ENCODE measurements around the gene FBXO7. TPM values are rescaled to one million over a fixed set of nuclear protein-coding genes. Genes with fewer than 3 reads are reported as not detected.

Gene FBXO7
- total RNA-seq, 1 donor from 2014 or later, result 93.8 TPM

GRCh38 chr22:32446321-32446720 is 28.3 kb upstream of the FBXO7 start:
- Mint-ChIP-seq H3K4me1 (ENCODE audit: unreplicated experiment) (no peaks in the 10 kb centered on the region), H3K27me3 (ENCODE audit: unreplicated experiment) (no peaks in the 10 kb centered on the region), H3K27ac (ENCODE audit: unreplicated experiment) (no peak overlapping the region), H3K4me3 (ENCODE audit: unreplicated experiment) (no peak overlapping the region), H3K36me3 (ENCODE audit: low read depth, unreplicated experiment) (no peaks in the 10 kb centered on the region), H3K9me3 (ENCODE audit: unreplicated experiment) (no peaks in the 10 kb centered on the region)
- DNase-seq (ENCODE audit: low spot score), result no peak
- no peak for TF ChIP-seq CTCF (IDR thresholded peaks at IDR 0.05; ENCODE audit: unreplicated experiment)

GRCh38 chr22:32448980-32449379 is 25.6 kb upstream of the FBXO7 start:
- Mint-ChIP-seq H3K9me3 (ENCODE audit: unreplicated experiment) (no peaks in the 10 kb centered on the region), H3K36me3 (ENCODE audit: low read depth, unreplicated experiment) (no peaks in the 10 kb centered on the region), H3K27ac (ENCODE audit: unreplicated experiment) (no peak overlapping the region), H3K4me1 (ENCODE audit: unreplicated experiment) (no peaks in the 10 kb centered on the region), H3K27me3 (ENCODE audit: unreplicated experiment) (no peaks in the 10 kb centered on the region), H3K4me3 (ENCODE audit: unreplicated experiment) (no peak overlapping the region)
- DNase-seq (ENCODE audit: low spot score), result no peak
- TF ChIP-seq CTCF (IDR thresholded peaks at IDR 0.05; ENCODE audit: unreplicated experiment), result no peak

GRCh38 chr22:32457031-32457430 is 17.6 kb upstream of the FBXO7 start:
- Mint-ChIP-seq H3K27me3 (ENCODE audit: unreplicated experiment) (peaks cover 9% of the 10 kb centered on the region), H3K9me3 (ENCODE audit: unreplicated experiment) (no peaks in the 10 kb centered on the region), H3K4me1 (ENCODE audit: unreplicated experiment) (peaks cover 6% of the 10 kb centered on the region), H3K36me3 (ENCODE audit: low read depth, unreplicated experiment) (no peaks in the 10 kb centered on the region), H3K27ac (ENCODE audit: unreplicated experiment) (no peak overlapping the region), H3K4me3 (ENCODE audit: unreplicated experiment) (no peak overlapping the region)
- TF ChIP-seq CTCF (IDR thresholded peaks at IDR 0.05; ENCODE audit: unreplicated experiment), result no peak
- DNase-seq (ENCODE audit: low spot score), result no peak

GRCh38 chr22:32462452-32462851 is 12.2 kb upstream of the FBXO7 start:
- Mint-ChIP-seq H3K4me1 (ENCODE audit: unreplicated experiment) (peaks cover 6% of the 10 kb centered on the region), H3K36me3 (ENCODE audit: low read depth, unreplicated experiment) (no peaks in the 10 kb centered on the region), H3K27me3 (ENCODE audit: unreplicated experiment) (peaks cover 6% of the 10 kb centered on the region), H3K4me3 (ENCODE audit: unreplicated experiment) (no peak overlapping the region), H3K27ac (ENCODE audit: unreplicated experiment) (no peak overlapping the region), H3K9me3 (ENCODE audit: unreplicated experiment) (no peaks in the 10 kb centered on the region)
- no peak for DNase-seq (ENCODE audit: low spot score)
- no peak for TF ChIP-seq CTCF (IDR thresholded peaks at IDR 0.05; ENCODE audit: unreplicated experiment)

GRCh38 chr22:32465661-32466060 is 8.9 kb upstream of the FBXO7 start:
- H3K27ac Mint-ChIP-seq (ENCODE audit: unreplicated experiment), result no peak overlapping the region
- no peaks in the 10 kb centered on the region for H3K9me3 Mint-ChIP-seq (ENCODE audit: unreplicated experiment)
- peaks cover 1% of the 10 kb centered on the region for H3K27me3 Mint-ChIP-seq (ENCODE audit: unreplicated experiment)
- no peak overlapping the region for H3K4me3 Mint-ChIP-seq (ENCODE audit: unreplicated experiment)
- H3K4me1 Mint-ChIP-seq (ENCODE audit: unreplicated experiment), result no peaks in the 10 kb centered on the region
- TF ChIP-seq CTCF (IDR thresholded peaks at IDR 0.05; ENCODE audit: unreplicated experiment), result no peak
- no peak for DNase-seq (ENCODE audit: low spot score)
- H3K36me3 Mint-ChIP-seq (ENCODE audit: low read depth, unreplicated experiment), result no peaks in the 10 kb centered on the region
